H54 (cell line): ENCODE data around the gene MTTP.

Experiments used
- DNase-seq: peaks from one replicate; pipeline ENCODE4 v3.0.0; 2011; ENCODE audit warnings: low spot score, mixed read lengths; ENCODE audit not compliant: insufficient read length
- FAIRE-seq: peaks from 3 replicates; lab custom pipeline; 2011; peaks lifted over from hg19 to GRCh38; lab: Jason Lieb, UNC
- POLR2A ChIP-seq: IDR thresholded peaks from 2 replicates; pipeline ENCODE4 v1.6.1; 2011; ENCODE audit warnings: low read depth, mild to moderate bottlenecking, low read length

The MTTP gene

GRCh38 chr4:99612704-99613103 lies 38.1 kb downstream of the MTTP start:
- DNase-seq (no peak), FAIRE-seq (no peak)
- no peak for TF ChIP-seq POLR2A

GRCh38 chr4:99614491-99614890 lies 39.9 kb downstream of the MTTP start:
- FAIRE-seq = no peak
- TF ChIP-seq POLR2A = no peak
- no peak for DNase-seq

- TF ChIP-seq POLR2A = no peak
- DNase-seq (no peak), FAIRE-seq (no peak)
These were observed 40.7 kb downstream of the MTTP start for GRCh38 chr4:99615170-99615820.

DNA sequence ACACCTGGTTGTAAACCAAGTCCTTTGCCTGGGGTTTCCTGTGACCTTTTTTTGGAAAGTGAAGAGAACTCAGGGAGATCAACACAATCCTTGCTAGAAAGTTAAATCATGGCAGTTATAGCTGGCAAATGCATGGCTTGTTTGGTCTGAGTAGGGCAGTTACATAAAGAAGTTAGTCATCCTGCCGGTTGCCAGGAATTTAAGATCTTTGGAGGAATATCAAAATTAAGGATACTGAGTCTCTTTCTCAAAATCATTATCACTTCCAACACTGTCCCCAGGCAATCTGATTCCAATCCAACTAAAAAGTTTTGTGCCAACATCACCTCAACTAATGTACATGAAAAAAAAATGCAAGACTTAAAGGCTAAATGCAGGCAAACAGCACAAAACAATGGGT lies 42.8 kb downstream of the MTTP start:
- DNase-seq = no peak
- FAIRE-seq = no peak
- TF ChIP-seq POLR2A = no peak

- no peak for FAIRE-seq
- TF ChIP-seq POLR2A = no peak
- no peak for DNase-seq
These were observed 47.7 kb downstream of the MTTP start for GRCh38 chr4:99622341-99622740.

DNA sequence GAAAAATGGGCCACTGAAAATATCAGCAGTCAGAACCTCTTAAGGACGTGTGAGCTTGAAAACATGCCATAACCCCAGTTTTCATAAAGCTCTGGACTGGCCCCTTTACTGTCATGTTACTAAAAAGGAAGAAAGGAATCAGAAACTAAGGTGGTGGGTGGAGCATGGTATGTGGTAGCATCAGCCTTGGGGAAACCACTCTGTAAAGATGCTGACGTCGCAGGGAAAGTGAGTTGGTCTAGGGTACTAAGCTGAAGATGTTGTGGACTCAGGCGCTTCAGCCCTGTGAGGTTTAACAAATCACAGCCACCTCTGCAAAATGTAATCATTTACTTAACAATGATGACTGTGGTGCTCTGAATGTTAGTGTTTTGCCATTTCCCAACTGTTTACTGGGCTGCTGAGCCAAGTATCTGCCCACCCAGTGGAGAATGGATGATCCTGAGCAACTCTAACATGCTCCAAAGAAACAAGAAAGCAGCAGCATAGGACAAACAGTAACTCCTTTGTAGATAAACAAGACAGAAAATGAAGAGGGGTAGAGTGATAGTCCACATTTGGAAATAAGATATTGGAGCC lies 49.6 kb downstream of the MTTP start:
- no peak for TF ChIP-seq POLR2A
- no peak for DNase-seq
- no peak for FAIRE-seq

GRCh38 chr4:99625369-99625768 lies 50.7 kb downstream of the MTTP start:
- FAIRE-seq (no peak), DNase-seq (no peak)
- no peak for TF ChIP-seq POLR2A

- DNase-seq (no peak), FAIRE-seq (no peak)
- TF ChIP-seq POLR2A = no peak
These were observed 53.4 kb downstream of the MTTP start for GRCh38 chr4:99628040-99628439.

- TF ChIP-seq POLR2A = no peak
- FAIRE-seq = no peak
- DNase-seq = no peak
These were observed 55.4 kb downstream of the MTTP start for GRCh38 chr4:99629962-99630554.

GRCh38 chr4:99630857-99631360 lies 56.3 kb downstream of the MTTP start:
- TF ChIP-seq POLR2A = no peak
- no peak for FAIRE-seq
- no peak for DNase-seq

GRCh38 chr4:99633772-99634171 lies 59.1 kb downstream of the MTTP start:
- TF ChIP-seq POLR2A = no peak
- FAIRE-seq = no peak
- DNase-seq = no peak

- TF ChIP-seq POLR2A = no peak
- DNase-seq (no peak), FAIRE-seq (no peak)
These were observed 60.2 kb downstream of the MTTP start for GRCh38 chr4:99634742-99635360.

DNA sequence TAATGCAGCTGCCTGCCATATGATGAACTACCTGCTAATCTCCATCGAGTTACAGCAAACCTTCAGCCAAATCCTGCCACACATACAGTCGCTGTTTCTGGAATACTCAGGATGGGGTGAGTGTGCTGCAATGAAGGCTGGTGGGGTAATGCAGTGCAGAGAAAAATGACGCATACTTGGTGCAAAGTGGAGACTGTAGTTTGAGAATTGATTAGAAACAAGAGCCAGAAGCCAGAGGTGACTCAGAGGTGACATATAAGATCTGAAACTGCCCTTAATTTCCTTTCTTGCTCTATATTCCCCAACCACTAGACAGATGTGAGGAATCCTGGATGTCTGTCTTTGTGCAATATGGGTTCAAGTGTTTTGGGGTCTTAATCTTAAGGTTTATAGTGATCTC lies 61.0 kb downstream of the MTTP start:
- FAIRE-seq = no peak
- no peak for DNase-seq
- no peak for TF ChIP-seq POLR2A

- no peak for DNase-seq
- no peak for TF ChIP-seq POLR2A
- no peak for FAIRE-seq
These were observed 61.8 kb downstream of the MTTP start for GRCh38 chr4:99636422-99636821.
